GM13976 (cell line): ENCODE measurements around the gene DNAJC16.

Experiments
- DNase-seq: peaks from one replicate; pipeline ENCODE4 v3.0.0; 2012; ENCODE audit warnings: low spot score
- in situ Hi-C: fragments of 300-500 bp; cut with MboI; formaldehyde crosslinking; loops from one replicate; pipeline ENCODE4 v1.12.0; 2022; ENCODE audit warnings: low sequenced_read_pairs, mixed read lengths, inconsistent platforms; ENCODE audit not compliant: unreplicated experiment
- TF ChIP-seq, protein P1 (sequence below): IDR thresholded peaks from 2 replicates; pipeline ENCODE4 v1.5.1; 2012; ENCODE audit warnings: borderline replicate concordance, mild to moderate bottlenecking; ENCODE audit not compliant: insufficient read depth; ENCODE audit errors: extremely low read depth, missing control alignments, control extremely low read depth

Gene DNAJC16

GRCh38 chr1:15559189-15559810, 32.7 kb downstream of the DNAJC16 start:
- DNase-seq, result no peak
- TF ChIP-seq, protein P1, sequence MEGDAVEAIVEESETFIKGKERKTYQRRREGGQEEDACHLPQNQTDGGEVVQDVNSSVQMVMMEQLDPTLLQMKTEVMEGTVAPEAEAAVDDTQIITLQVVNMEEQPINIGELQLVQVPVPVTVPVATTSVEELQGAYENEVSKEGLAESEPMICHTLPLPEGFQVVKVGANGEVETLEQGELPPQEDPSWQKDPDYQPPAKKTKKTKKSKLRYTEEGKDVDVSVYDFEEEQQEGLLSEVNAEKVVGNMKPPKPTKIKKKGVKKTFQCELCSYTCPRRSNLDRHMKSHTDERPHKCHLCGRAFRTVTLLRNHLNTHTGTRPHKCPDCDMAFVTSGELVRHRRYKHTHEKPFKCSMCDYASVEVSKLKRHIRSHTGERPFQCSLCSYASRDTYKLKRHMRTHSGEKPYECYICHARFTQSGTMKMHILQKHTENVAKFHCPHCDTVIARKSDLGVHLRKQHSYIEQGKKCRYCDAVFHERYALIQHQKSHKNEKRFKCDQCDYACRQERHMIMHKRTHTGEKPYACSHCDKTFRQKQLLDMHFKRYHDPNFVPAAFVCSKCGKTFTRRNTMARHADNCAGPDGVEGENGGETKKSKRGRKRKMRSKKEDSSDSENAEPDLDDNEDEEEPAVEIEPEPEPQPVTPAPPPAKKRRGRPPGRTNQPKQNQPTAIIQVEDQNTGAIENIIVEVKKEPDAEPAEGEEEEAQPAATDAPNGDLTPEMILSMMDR, result no peak
- in situ Hi-C loops, result no loop called here

- DNase-seq, result no peak
- in situ Hi-C loops, result no loop called here
- TF ChIP-seq, protein P1, result no peak
These were observed 41.9 kb downstream of the DNAJC16 start for GRCh38 chr1:15568387-15569073.

DNA sequence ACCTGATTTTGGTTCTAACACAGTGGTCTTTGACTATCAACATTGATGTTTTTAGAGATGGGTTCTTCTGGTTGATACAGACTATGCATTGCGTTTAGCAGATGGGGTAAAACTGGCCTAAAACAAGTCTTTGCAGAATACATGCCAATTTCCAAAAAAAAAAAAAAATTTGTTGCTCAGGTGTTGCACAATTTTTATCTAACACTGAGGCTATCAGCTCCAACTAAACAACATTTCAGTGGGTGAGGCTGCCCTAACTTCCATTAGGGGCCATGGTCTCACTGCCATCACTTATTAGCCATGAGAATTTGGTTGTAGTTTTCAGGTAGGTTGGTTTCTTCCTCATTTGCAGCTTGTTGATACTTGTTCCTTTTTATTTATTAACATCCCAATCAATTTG, 44.2 kb downstream of the DNAJC16 start:
- in situ Hi-C loops, result no loop called here
- no peak for DNase-seq
- TF ChIP-seq, protein P1, result no peak

GRCh38 chr1:15571266-15571665, 44.6 kb downstream of the DNAJC16 start:
- DNase-seq, result no peak
- in situ Hi-C loops, result no loop called here
- TF ChIP-seq, protein P1, result no peak

DNA sequence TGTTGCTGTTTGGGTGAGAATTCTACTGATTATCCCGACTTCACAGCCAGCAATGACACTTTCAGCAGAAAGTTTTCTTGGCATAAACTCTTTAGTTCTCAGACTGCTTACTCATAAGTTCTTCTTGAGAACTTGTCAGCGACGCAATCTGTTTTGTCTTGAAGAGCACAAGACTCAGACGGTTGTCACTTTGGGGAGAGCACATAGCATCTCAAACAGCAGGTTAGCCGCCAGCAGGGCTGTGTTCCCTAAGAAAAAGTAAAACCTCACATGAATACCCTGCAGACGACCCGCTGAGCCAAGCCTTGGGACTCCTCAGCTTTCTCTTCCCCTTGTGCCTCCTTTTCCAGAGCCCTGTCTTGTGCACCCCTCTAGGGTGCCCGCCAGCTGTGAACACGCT, 46.8 kb downstream of the DNAJC16 start:
- TF ChIP-seq, protein P1, result no peak
- DNase-seq, result no peak
- in situ Hi-C loops, result no loop called here

DNA sequence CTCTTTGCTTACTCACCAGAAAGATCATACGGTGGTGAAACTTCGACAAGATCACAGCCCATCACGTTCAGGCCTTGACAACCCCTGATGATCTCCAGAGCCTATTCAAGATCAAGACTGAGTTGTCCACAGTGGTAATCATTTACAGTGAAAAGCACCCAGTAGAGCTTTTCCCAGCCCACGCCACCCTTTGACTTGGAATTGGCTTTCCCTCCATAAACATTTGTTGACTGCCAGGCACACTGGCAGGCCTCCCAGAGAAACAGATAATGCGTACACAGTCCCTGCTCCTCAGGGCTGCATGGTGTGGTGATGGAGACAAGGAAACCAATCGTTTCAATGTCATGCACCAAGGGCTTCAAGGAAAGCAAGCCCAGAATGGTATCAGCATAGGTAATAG, 48.1 kb downstream of the DNAJC16 start:
- TF ChIP-seq, protein P1, result no peak
- in situ Hi-C loops, result no loop called here

More for the DNA sequence above, 48.1 kb downstream of the DNAJC16 start:
- no peak for DNase-seq
